AG04450 (cell line): ENCODE results near the gene FABP1. TPM values are rescaled to one million over a fixed set of nuclear protein-coding genes. Genes with fewer than 3 reads are reported as not detected.

ENCODE experiments used
- CTCF ChIA-PET: fragments of 300-600, 350-600 bp; formaldehyde crosslinking; extraction: SDS; loops from one replicate; lab custom pipeline; 2022; ENCODE audit warnings: antibody characterized with exemption, inconsistent platforms; lab: Charles Lee
- POLR2A ChIA-PET: fragments of 350-600 bp; formaldehyde crosslinking; extraction: SDS; loops from one replicate; lab custom pipeline; 2021; ENCODE audit warnings: antibody characterized with exemption, inconsistent platforms; lab: Yijun Ruan, JAX
- DNase-seq: peaks from one replicate; pipeline ENCODE4 v3.0.0-alpha.2; 2011; ENCODE audit warnings: low read depth, low spot score
- H3K27ac ChIP-seq: one replicate; pipeline ENCODE4 v1.5.1; 2012; ENCODE audit warnings: low read depth, low read length, control low read depth
- H3K27me3 ChIP-seq: one replicate; pipeline ENCODE4 v1.6.0; 2012; ENCODE audit warnings: low read length; ENCODE audit not compliant: control insufficient read depth, insufficient read depth
- H3K4me3 ChIP-seq: 2 replicates; pipeline ENCODE4 v1.5.1; 2011; ENCODE audit warnings: mild to moderate bottlenecking, low read depth, low read length, control low read depth
- H3K9me3 ChIP-seq: 2 replicates; pipeline ENCODE4 v1.5.1; 2012; ENCODE audit warnings: low read length; ENCODE audit not compliant: control insufficient read depth, insufficient read depth
- CTCF ChIP-seq: IDR thresholded peaks from 2 replicates; pipeline ENCODE4 v1.5.1; 2011; ENCODE audit warnings: low read depth, low read length, control low read depth, inconsistent platforms
- polyA plus RNA-seq: library from polyadenylated mRNA; depleted of rRNA; stranded (reverse); fragments of >200 nt; gene quantifications from 2 replicates; pipeline ENCODE4 v1.2.3, GENCODE V29; 2011

Gene FABP1
- polyA plus RNA-seq, 1 experiment: not detected

GRCh38 chr2:88123975-88124917, 3.6 kb downstream of the FABP1 start:
- H3K9me3 ChIP-seq: no peaks in the 10 kb centered on the region
- DNase-seq: no peak
- no peaks in the 10 kb centered on the region for H3K27me3 ChIP-seq
- ChIA-PET CTCF (no interaction called here), POLR2A (no interaction called here)
- TF ChIP-seq CTCF: no peak
- H3K4me3 ChIP-seq: no peak overlapping the region
- no peak overlapping the region for H3K27ac ChIP-seq

GRCh38 chr2:88123164-88123974, 4.5 kb downstream of the FABP1 start:
- CTCF ChIA-PET: no interaction called here
- DNase-seq: no peak
- POLR2A ChIA-PET: no interaction called here

GRCh38 chr2:88122141-88122884, 5.5 kb downstream of the FABP1 start:
- H3K27me3 ChIP-seq: no peaks in the 10 kb centered on the region
- POLR2A ChIA-PET: no interaction called here
- H3K27ac ChIP-seq: no peak overlapping the region
- DNase-seq: no peak
- no peaks in the 10 kb centered on the region for H3K9me3 ChIP-seq
- H3K4me3 ChIP-seq: no peak overlapping the region
- TF ChIP-seq CTCF: no peak
- CTCF ChIA-PET: no interaction called here

More at GRCh38 chr2:88123164-88123974, 4.5 kb downstream of the FABP1 start:
- no peak overlapping the region for H3K27ac ChIP-seq
- no peaks in the 10 kb centered on the region for H3K9me3 ChIP-seq
- H3K27me3 ChIP-seq: no peaks in the 10 kb centered on the region
- no peak for TF ChIP-seq CTCF
- no peak overlapping the region for H3K4me3 ChIP-seq

GRCh38 chr2:88121678-88122077, 6.2 kb downstream of the FABP1 start:
- ChIA-PET POLR2A (no interaction called here), CTCF (no interaction called here)
- H3K27ac ChIP-seq: no peak overlapping the region
- no peaks in the 10 kb centered on the region for H3K9me3 ChIP-seq
- no peak for DNase-seq
- TF ChIP-seq CTCF: no peak
- H3K4me3 ChIP-seq: no peak overlapping the region
- no peaks in the 10 kb centered on the region for H3K27me3 ChIP-seq
